WTC11 (cell line): Measurements from ENCODE around the gene EEFSEC. TPM values are rescaled to one million over a fixed set of nuclear protein-coding genes. Genes with fewer than 3 reads are reported as not detected.

Experiments used
- ATAC-seq: fragments of 200-7000 bp; cut with Tn5 transposase; 2 replicates; pipeline ENCODE4 v1.10.0; 2021; ENCODE audit warnings: mild to moderate bottlenecking, moderate library complexity
- CTCF ChIA-PET: fragments of 300-600 bp; sonication (Branson Sonifier 250); formaldehyde crosslinking; loops from one replicate; lab custom pipeline; 2021; ENCODE audit warnings: antibody characterized with exemption; lab: Charles Lee
- POLR2A ChIA-PET: fragments of 350-600 bp; sonication (Branson Sonifier 250); formaldehyde crosslinking; loops from one replicate; lab custom pipeline; 2021; ENCODE audit warnings: antibody characterized with exemption; lab: Charles Lee
- DNase-seq: peaks from one replicate; pipeline ENCODE4 v3.0.0; 2021; ENCODE audit warnings: low spot score
- H3K27ac Mint-ChIP-seq: 2 replicates; pipeline ENCODE4 v1.8.0; 2021; ENCODE audit warnings: mixed read lengths
- H3K27me3 Mint-ChIP-seq: 2 replicates; pipeline ENCODE4 v1.8.0; 2021; ENCODE audit warnings: low read depth, mild to moderate bottlenecking, moderate library complexity, mixed read lengths
- H3K36me3 Mint-ChIP-seq: 2 replicates; pipeline ENCODE4 v1.8.0; 2021; ENCODE audit warnings: mixed read lengths
- H3K4me1 Mint-ChIP-seq: 2 replicates; pipeline ENCODE4 v1.8.0; 2022; ENCODE audit warnings: mixed read lengths
- H3K4me3 Mint-ChIP-seq: 2 replicates; pipeline ENCODE4 v1.8.0; 2021; ENCODE audit warnings: mild to moderate bottlenecking, moderate library complexity, mixed read lengths
- H3K9me3 Mint-ChIP-seq: 2 replicates; pipeline ENCODE4 v1.8.0; 2021; ENCODE audit warnings: mixed read lengths
- CREM ChIP-seq: sonication (generic); formaldehyde crosslinking; IDR thresholded peaks from 2 replicates; pipeline ENCODE4 v1.8.1; 2022; ENCODE audit warnings: mild to moderate bottlenecking, missing genetic modification reagents, moderate library complexity
- EMX1 ChIP-seq: fragments of 250-450 bp; sonication (Bioruptor Pico); IDR thresholded peaks from 2 replicates; pipeline ENCODE4 v1.8.0; 2021; ENCODE audit warnings: mild to moderate bottlenecking
- FOXP1 ChIP-seq: sonication (generic); formaldehyde crosslinking; IDR thresholded peaks from 2 replicates; pipeline ENCODE4 v1.8.0; 2022; ENCODE audit warnings: missing genetic modification reagents, mild to moderate bottlenecking, moderate library complexity, borderline replicate concordance
- HMGA2 ChIP-seq: fragments of 250-450 bp; sonication (Bioruptor Pico); IDR thresholded peaks from 2 replicates; pipeline ENCODE4 v1.4.0; 2021; ENCODE audit warnings: mild to moderate bottlenecking, moderate library complexity
- KAT7 ChIP-seq: sonication (generic); formaldehyde crosslinking; IDR thresholded peaks from 2 replicates; pipeline ENCODE4 v1.8.1; 2023; ENCODE audit warnings: missing genetic modification reagents, mild to moderate bottlenecking, borderline replicate concordance
- NR2C2 ChIP-seq: sonication (generic); formaldehyde crosslinking; IDR thresholded peaks from 2 replicates; pipeline ENCODE4 v1.8.0; 2022; ENCODE audit warnings: mild to moderate bottlenecking, missing genetic modification reagents
- RELA ChIP-seq: sonication (generic); formaldehyde crosslinking; IDR thresholded peaks from 2 replicates; pipeline ENCODE4 v1.8.1; 2022; ENCODE audit warnings: missing genetic modification reagents, mild to moderate bottlenecking, borderline replicate concordance
- TEAD4 ChIP-seq: sonication (generic); formaldehyde crosslinking; IDR thresholded peaks from 2 replicates; pipeline ENCODE4 v1.8.0; 2022; ENCODE audit warnings: mild to moderate bottlenecking, missing genetic modification reagents
- ZNF121 ChIP-seq: sonication (generic); formaldehyde crosslinking; IDR thresholded peaks from 2 replicates; pipeline ENCODE4 v1.8.0; 2023; ENCODE audit warnings: missing genetic modification reagents
- ZNF232 ChIP-seq: sonication (generic); formaldehyde crosslinking; IDR thresholded peaks from 2 replicates; pipeline ENCODE4 v1.8.0; 2022; ENCODE audit warnings: mild to moderate bottlenecking, missing genetic modification reagents
- total RNA-seq: library from RNA; stranded (reverse); gene quantifications from 3 replicates; pipeline ENCODE4 v1.2.3, GENCODE V29; 2021
- TF ChIP-seq, protein P1 (sequence below): fragments of 250-450 bp; sonication (Bioruptor Pico); conservative IDR thresholded peaks from 2 replicates; pipeline ENCODE4 v1.9.0; 2021; ENCODE audit warnings: mild to moderate bottlenecking
- TF ChIP-seq, protein P2 (sequence below): sonication (generic); formaldehyde crosslinking; IDR thresholded peaks from 2 replicates; pipeline ENCODE4 v1.8.1; 2023; ENCODE audit warnings: mild to moderate bottlenecking, missing genetic modification reagents, borderline replicate concordance
- TF ChIP-seq, protein P3 (sequence below): fragments of 200-600 bp; IDR thresholded peaks from 2 replicates; pipeline ENCODE4 v1.8.0; 2022; ENCODE audit warnings: antibody characterized with exemption
- TF ChIP-seq, protein P4 (sequence below): sonication (generic); formaldehyde crosslinking; conservative IDR thresholded peaks from 2 replicates; pipeline ENCODE4 v1.8.1; 2022; ENCODE audit warnings: mild to moderate bottlenecking, missing genetic modification reagents
- TF ChIP-seq, protein P5 (sequence below): sonication (generic); formaldehyde crosslinking; IDR thresholded peaks from 2 replicates; pipeline ENCODE4 v1.8.1; 2023; ENCODE audit warnings: mild to moderate bottlenecking, missing genetic modification reagents
- TF ChIP-seq, protein P6 (sequence below): sonication (generic); formaldehyde crosslinking; IDR thresholded peaks from 2 replicates; pipeline ENCODE4 v1.8.0; 2022; ENCODE audit warnings: mild to moderate bottlenecking, missing genetic modification reagents

EEFSEC gene
- total RNA-seq, 1 experiment from 2014 or later, result 13.7 TPM

DNA sequence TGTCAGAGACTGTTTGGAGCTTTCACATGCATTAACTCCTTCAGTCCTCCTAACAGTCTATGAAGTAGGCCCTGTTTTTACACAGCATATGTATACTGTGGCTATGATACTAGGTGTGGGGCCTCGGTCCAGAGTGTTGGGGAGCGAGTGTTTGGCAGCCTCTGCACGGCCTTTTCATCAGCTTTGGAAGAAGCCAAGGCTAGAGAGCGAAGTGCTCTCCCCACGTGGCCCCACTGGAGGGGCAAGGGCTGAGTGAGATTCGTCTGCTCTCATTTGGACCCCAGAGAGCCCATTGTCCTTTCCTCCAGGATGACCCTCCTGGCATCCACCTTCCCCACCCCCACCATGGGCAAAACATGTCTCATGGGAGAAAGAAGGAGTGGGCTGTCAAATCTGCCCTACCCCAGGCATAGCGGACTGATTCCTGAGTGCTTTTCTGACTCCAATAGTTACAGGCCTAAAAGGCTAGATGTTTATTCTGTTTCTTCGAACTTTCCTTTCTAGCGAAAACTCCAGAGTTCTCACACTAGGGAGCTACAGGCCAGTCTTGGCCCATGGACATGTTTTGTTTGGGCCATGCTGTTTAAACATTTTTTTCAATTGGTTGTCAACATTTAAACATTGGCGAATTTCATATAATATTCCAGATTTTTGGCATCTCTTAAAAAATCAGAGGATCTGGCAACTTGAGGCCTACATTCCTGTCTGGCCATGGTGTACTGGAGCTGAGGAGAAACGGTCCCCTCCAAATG lies 76.0 kb downstream of the EEFSEC start:
- Mint-ChIP-seq H3K4me1 (peaks cover 37% of the 10 kb centered on the region), H3K4me3 (no peak overlapping the region), H3K27me3 (no peaks in the 10 kb centered on the region), H3K27ac (no peak overlapping the region), H3K9me3 (peaks cover 2% of the 10 kb centered on the region), H3K36me3 (peaks cover under 1% of the 10 kb centered on the region)
- POLR2A ChIA-PET, result no interaction called here
- ATAC-seq, result no peak
- TF ChIP-seq NR2C2 (CRISPR knock-in tag) (no peak), RELA (CRISPR knock-in tag) (no peak), ZNF121 (no peak), ZNF232 (CRISPR knock-in tag) (no peak), HMGA2 (CRISPR knock-in tag) (no peak), EMX1 (CRISPR knock-in tag) (no peak), FOXP1 (CRISPR knock-in tag) (no peak)
- TF ChIP-seq, protein P1, sequence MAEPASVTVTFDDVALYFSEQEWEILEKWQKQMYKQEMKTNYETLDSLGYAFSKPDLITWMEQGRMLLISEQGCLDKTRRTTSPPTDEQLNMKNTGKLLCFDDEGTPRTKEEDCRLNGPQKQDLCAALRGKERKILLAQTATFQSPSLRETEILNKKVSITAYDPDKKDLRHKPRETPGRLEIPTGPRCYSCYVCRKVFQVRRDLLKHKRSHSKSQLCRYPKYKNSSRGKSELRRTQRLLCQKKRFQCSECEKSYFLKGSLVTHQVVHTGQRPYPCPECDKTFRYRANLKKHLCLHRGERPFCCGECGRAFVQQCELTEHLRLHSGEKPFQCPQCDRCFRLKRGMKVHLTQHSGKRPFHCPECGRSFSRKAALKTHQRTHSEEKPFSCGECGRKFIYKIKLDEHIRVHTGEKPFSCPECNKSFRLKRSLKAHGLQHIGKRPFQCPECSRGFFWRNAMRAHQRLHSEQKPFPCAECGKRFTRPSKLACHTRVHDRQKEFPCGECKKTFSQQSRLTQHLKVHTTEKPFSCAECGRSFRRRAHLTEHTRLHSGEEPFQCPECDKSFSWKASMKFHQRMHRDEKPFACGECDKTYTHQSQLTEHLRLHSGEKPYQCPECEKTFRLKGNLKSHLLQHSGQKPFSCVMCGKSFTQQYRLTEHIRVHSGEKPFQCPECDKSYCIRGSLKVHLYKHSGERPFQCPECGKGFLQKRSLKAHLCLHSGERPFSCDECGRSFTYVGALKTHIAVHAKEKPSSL (CRISPR knock-in tag), result no peak
- TF ChIP-seq, protein P2, sequence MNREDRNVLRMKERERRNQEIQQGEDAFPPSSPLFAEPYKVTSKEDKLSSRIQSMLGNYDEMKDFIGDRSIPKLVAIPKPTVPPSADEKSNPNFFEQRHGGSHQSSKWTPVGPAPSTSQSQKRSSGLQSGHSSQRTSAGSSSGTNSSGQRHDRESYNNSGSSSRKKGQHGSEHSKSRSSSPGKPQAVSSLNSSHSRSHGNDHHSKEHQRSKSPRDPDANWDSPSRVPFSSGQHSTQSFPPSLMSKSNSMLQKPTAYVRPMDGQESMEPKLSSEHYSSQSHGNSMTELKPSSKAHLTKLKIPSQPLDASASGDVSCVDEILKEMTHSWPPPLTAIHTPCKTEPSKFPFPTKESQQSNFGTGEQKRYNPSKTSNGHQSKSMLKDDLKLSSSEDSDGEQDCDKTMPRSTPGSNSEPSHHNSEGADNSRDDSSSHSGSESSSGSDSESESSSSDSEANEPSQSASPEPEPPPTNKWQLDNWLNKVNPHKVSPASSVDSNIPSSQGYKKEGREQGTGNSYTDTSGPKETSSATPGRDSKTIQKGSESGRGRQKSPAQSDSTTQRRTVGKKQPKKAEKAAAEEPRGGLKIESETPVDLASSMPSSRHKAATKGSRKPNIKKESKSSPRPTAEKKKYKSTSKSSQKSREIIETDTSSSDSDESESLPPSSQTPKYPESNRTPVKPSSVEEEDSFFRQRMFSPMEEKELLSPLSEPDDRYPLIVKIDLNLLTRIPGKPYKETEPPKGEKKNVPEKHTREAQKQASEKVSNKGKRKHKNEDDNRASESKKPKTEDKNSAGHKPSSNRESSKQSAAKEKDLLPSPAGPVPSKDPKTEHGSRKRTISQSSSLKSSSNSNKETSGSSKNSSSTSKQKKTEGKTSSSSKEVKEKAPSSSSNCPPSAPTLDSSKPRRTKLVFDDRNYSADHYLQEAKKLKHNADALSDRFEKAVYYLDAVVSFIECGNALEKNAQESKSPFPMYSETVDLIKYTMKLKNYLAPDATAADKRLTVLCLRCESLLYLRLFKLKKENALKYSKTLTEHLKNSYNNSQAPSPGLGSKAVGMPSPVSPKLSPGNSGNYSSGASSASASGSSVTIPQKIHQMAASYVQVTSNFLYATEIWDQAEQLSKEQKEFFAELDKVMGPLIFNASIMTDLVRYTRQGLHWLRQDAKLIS (CRISPR knock-in tag), result no peak
- TF ChIP-seq, protein P3, sequence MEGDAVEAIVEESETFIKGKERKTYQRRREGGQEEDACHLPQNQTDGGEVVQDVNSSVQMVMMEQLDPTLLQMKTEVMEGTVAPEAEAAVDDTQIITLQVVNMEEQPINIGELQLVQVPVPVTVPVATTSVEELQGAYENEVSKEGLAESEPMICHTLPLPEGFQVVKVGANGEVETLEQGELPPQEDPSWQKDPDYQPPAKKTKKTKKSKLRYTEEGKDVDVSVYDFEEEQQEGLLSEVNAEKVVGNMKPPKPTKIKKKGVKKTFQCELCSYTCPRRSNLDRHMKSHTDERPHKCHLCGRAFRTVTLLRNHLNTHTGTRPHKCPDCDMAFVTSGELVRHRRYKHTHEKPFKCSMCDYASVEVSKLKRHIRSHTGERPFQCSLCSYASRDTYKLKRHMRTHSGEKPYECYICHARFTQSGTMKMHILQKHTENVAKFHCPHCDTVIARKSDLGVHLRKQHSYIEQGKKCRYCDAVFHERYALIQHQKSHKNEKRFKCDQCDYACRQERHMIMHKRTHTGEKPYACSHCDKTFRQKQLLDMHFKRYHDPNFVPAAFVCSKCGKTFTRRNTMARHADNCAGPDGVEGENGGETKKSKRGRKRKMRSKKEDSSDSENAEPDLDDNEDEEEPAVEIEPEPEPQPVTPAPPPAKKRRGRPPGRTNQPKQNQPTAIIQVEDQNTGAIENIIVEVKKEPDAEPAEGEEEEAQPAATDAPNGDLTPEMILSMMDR, result no peak
- TF ChIP-seq, protein P4, sequence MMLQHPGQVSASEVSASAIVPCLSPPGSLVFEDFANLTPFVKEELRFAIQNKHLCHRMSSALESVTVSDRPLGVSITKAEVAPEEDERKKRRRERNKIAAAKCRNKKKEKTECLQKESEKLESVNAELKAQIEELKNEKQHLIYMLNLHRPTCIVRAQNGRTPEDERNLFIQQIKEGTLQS, result no peak
- TF ChIP-seq, protein P5, sequence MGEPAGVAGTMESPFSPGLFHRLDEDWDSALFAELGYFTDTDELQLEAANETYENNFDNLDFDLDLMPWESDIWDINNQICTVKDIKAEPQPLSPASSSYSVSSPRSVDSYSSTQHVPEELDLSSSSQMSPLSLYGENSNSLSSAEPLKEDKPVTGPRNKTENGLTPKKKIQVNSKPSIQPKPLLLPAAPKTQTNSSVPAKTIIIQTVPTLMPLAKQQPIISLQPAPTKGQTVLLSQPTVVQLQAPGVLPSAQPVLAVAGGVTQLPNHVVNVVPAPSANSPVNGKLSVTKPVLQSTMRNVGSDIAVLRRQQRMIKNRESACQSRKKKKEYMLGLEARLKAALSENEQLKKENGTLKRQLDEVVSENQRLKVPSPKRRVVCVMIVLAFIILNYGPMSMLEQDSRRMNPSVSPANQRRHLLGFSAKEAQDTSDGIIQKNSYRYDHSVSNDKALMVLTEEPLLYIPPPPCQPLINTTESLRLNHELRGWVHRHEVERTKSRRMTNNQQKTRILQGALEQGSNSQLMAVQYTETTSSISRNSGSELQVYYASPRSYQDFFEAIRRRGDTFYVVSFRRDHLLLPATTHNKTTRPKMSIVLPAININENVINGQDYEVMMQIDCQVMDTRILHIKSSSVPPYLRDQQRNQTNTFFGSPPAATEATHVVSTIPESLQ (CRISPR knock-in tag), result no peak
- DNase-seq, result no peak
- CTCF ChIA-PET, result interaction anchor here (0.8 kb wide), 1 partner anchor 11 kb away, joined by 3 read pairs; no protein-coding TSS in a partner anchor

DNA sequence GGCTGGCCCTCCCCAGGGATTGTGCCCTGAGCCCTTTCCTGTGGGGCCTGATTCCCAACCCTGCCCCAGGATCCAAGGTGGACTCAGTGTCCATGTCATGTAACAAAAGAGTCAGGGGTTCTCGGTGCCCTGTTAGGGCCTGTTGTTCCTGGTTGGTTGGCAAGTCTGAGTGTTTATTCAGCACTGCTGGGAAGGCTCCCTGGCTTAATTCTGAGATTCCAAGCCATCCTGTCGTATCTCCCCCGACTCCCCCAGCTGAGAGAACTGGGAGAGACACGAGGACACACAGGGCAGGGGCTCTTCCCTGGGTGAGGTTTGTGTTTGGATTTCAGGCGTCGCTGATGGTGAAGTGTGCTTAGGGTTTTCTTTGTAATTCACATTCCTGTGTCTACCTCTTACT lies 78.3 kb downstream of the EEFSEC start:
- no peaks in the 10 kb centered on the region for H3K27me3 Mint-ChIP-seq
- ChIA-PET CTCF (interaction anchor here (0.7 to 3.1 kb wide), 2 partner anchors 22 to 90 kb away, joined by 3 to 14 read pairs; no protein-coding TSS in a partner anchor), POLR2A (interaction anchor here (0.6 kb wide), 1 partner anchor 142 kb away, joined by 3 read pairs; no protein-coding TSS in a partner anchor)
- ATAC-seq (peak; percentile 38), DNase-seq (no peak)
- no peak overlapping the region for H3K4me3 Mint-ChIP-seq
- H3K9me3 Mint-ChIP-seq, result no peaks in the 10 kb centered on the region
- peak overlapping the region; percentile 53; the same call in 1 of the 2 replicates for H3K27ac Mint-ChIP-seq
- no peaks in the 10 kb centered on the region for H3K36me3 Mint-ChIP-seq
- peaks cover 26% of the 10 kb centered on the region for H3K4me1 Mint-ChIP-seq
- TF ChIP-seq CREM (CRISPR knock-in tag) (no peak), KAT7 (CRISPR knock-in tag) (no peak), TEAD4 (CRISPR knock-in tag) (no peak)
- TF ChIP-seq, protein P6, sequence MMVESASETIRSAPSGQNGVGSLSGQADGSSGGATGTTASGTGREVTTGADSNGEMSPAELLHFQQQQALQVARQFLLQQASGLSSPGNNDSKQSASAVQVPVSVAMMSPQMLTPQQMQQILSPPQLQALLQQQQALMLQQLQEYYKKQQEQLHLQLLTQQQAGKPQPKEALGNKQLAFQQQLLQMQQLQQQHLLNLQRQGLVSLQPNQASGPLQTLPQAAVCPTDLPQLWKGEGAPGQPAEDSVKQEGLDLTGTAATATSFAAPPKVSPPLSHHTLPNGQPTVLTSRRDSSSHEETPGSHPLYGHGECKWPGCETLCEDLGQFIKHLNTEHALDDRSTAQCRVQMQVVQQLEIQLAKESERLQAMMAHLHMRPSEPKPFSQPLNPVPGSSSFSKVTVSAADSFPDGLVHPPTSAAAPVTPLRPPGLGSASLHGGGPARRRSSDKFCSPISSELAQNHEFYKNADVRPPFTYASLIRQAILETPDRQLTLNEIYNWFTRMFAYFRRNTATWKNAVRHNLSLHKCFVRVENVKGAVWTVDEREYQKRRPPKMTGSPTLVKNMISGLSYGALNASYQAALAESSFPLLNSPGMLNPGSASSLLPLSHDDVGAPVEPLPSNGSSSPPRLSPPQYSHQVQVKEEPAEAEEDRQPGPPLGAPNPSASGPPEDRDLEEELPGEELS (CRISPR knock-in tag), result no peak
- TF ChIP-seq, protein P3, result no peak
